GM12878 (cell line): Measurements from ENCODE around the gene EPB41L2. TPM values are rescaled to one million over a fixed set of nuclear protein-coding genes. Genes with fewer than 3 reads are reported as not detected.

Experiments
- ATAC-seq: fragments of 200-7000 bp; cut with Tn5 transposase; 3 replicates; pipeline ENCODE4 v1.9.1; 2020; ENCODE audit warnings: mild to moderate bottlenecking, moderate library complexity
- BruUV-seq: library from RNA; stranded (reverse); fragments of 400-500 nt; replicated peaks from 2 replicates; lab custom pipeline; 2021; lab: Mats Ljungman, UMichigan
- CTCF ChIA-PET: fragments of 300-600 bp; sonication (Branson Sonifier 250); formaldehyde crosslinking; extraction: SDS; loops from one replicate; lab custom pipeline; 2021; ENCODE audit warnings: inconsistent platforms; lab: Yijun Ruan, JAX
- POLR2A ChIA-PET: fragments of 350-600 bp; formaldehyde crosslinking; extraction: SDS; loops from one replicate; lab custom pipeline; 2021; ENCODE audit warnings: inconsistent platforms; lab: Charles Lee
- RAD21 ChIA-PET: fragments of 300-600 bp; sonication (Branson Sonifier 250); formaldehyde crosslinking; loops from one replicate; lab custom pipeline; 2023; ENCODE audit warnings: antibody characterized with exemption; ENCODE audit not compliant: unreplicated experiment; lab: Charles Lee
- SMC1A ChIA-PET: fragments of 300-600 bp; sonication (Branson Sonifier 250); formaldehyde crosslinking; loops from one replicate; lab custom pipeline; 2023; ENCODE audit not compliant: unreplicated experiment, uncharacterized antibody; lab: Charles Lee
- DNase-seq: peaks from one replicate; pipeline ENCODE4 v3.0.0-alpha.2; 2011; ENCODE audit warnings: low read depth, low spot score
- FAIRE-seq: peaks from 3 replicates; lab custom pipeline; 2011; peaks lifted over from hg19 to GRCh38; lab: Jason Lieb, UNC
- H2AFZ ChIP-seq: 2 replicates; pipeline ENCODE4 v1.6.0; 2011; ENCODE audit warnings: low read depth, low read length, control low read depth; ENCODE audit not compliant: control insufficient read depth
- H3K27ac ChIP-seq: 2 replicates; pipeline ENCODE4 v1.5.1; 2011; ENCODE audit warnings: control low read depth; ENCODE audit not compliant: control insufficient read depth, insufficient read depth
- H3K27me3 ChIP-seq, 2 experiments: replicated peaks in 1 of 2; 2 replicates each; pipeline versions ENCODE4 v1.6.0 to v1.6.1; 2011; ENCODE audit warnings: low read length in 1 of 2; ENCODE audit not compliant: control insufficient read depth in 2 of 2, insufficient read depth in 2 of 2
- H3K36me3 ChIP-seq, 2 experiments: 2 replicates each; pipeline ENCODE4 v1.5.1; 2011; ENCODE audit warnings: low read length in 1 of 2; ENCODE audit not compliant: control insufficient read depth in 2 of 2, insufficient read depth in 2 of 2
- H3K4me1 ChIP-seq: 2 replicates; pipeline ENCODE4 v1.6.1; 2011; ENCODE audit warnings: mild to moderate bottlenecking, low read length, moderate library complexity, mixed read lengths; ENCODE audit not compliant: control insufficient read depth, insufficient read depth
- H3K4me2 ChIP-seq: 2 replicates; pipeline ENCODE4 v1.6.0; 2011; ENCODE audit warnings: control low read depth; ENCODE audit not compliant: control insufficient read depth, insufficient read depth
- H3K4me3 ChIP-seq: fragments of 200-600 bp; sonication (generic); 2 replicates; pipeline ENCODE4 v1.5.1; 2016
- H3K79me2 ChIP-seq: 2 replicates; pipeline ENCODE4 v1.6.0; 2011; ENCODE audit warnings: low read length; ENCODE audit not compliant: control insufficient read depth, insufficient read depth
- H3K9ac ChIP-seq: 2 replicates; pipeline ENCODE4 v1.8.0; 2011; ENCODE audit warnings: low read length, control low read depth, mixed read lengths; ENCODE audit not compliant: control insufficient read depth, insufficient read depth
- H3K9me3 ChIP-seq: replicated peaks from 3 replicates; pipeline ENCODE4 v1.5.1; 2011; ENCODE audit warnings: mild to moderate bottlenecking, low read length; ENCODE audit not compliant: control insufficient read depth, insufficient read depth
- H4K20me1 ChIP-seq: 2 replicates; pipeline ENCODE4 v1.6.0; 2011; ENCODE audit not compliant: control insufficient read depth, insufficient read depth
- CBX5 ChIP-seq: sonication (generic); IDR thresholded peaks from 2 replicates; pipeline ENCODE4 v1.6.1; 2016; ENCODE audit warnings: low read depth, moderate library complexity, mild to moderate bottlenecking, inconsistent platforms
- CHD4 ChIP-seq: fragments of 200-600 bp; sonication (generic); IDR thresholded peaks from 2 replicates; pipeline ENCODE4 v1.6.1; 2016; ENCODE audit warnings: mild to moderate bottlenecking
- ELK1 ChIP-seq: IDR thresholded peaks from 2 replicates; pipeline ENCODE4 v1.6.1; 2012; ENCODE audit warnings: low read depth, low read length, improper control_type of control experiment
- EP300 ChIP-seq, 2 experiments: fragments of 150-350 bp in 1 of 2; IDR thresholded peaks; 2 replicates each; pipeline ENCODE4 v1.6.1; 2011 to 2012; ENCODE audit warnings: low read depth in 2 of 2, low read length in 2 of 2, borderline replicate concordance in 1 of 2, improper control_type of control experiment in 1 of 2, inconsistent platforms in 1 of 2; ENCODE audit not compliant: control insufficient read depth in 1 of 2
- FOXM1 ChIP-seq: IDR thresholded peaks from 2 replicates; pipeline ENCODE4 v1.6.1; 2012; ENCODE audit warnings: low read depth, mild to moderate bottlenecking, inconsistent platforms, low read length, moderate library complexity
- MTA3 ChIP-seq: IDR thresholded peaks from 2 replicates; pipeline ENCODE4 v1.6.1; 2012; ENCODE audit warnings: low read length, inconsistent platforms, borderline replicate concordance
- MYB ChIP-seq: fragments of 150-350 bp; IDR thresholded peaks from 2 replicates; pipeline ENCODE4 v1.6.1; 2014; ENCODE audit warnings: mild to moderate bottlenecking, low read depth, low read length, borderline replicate concordance
- MYC ChIP-seq: IDR thresholded peaks from 2 replicates; pipeline ENCODE4 v1.6.1; 2011; ENCODE audit warnings: mild to moderate bottlenecking, low read length, moderate library complexity, inconsistent platforms; ENCODE audit not compliant: insufficient read depth, insufficient replicate concordance, insufficient read length, severe bottlenecking
- NFIC ChIP-seq: IDR thresholded peaks from 2 replicates; pipeline ENCODE4 v1.6.1; 2012; ENCODE audit warnings: low read depth, mild to moderate bottlenecking, inconsistent platforms, low read length, moderate library complexity
- NFYB ChIP-seq: IDR thresholded peaks from 2 replicates; pipeline ENCODE4 v1.6.1; 2011; ENCODE audit warnings: low read depth, mild to moderate bottlenecking, low read length, improper control_type of control experiment, moderate library complexity; ENCODE audit not compliant: insufficient read depth
- PML ChIP-seq: IDR thresholded peaks from 2 replicates; pipeline ENCODE4 v1.6.1; 2012; ENCODE audit warnings: low read length, inconsistent platforms
- SP1 ChIP-seq: IDR thresholded peaks from one replicate; pipeline ENCODE4 v1.6.1; 2011; ENCODE audit warnings: low read depth, low read length
- STAT1 ChIP-seq: fragments of 450-650 bp; conservative IDR thresholded peaks from 2 replicates; pipeline ENCODE4 v1.6.1; 2014; ENCODE audit warnings: antibody characterized with exemption, mild to moderate bottlenecking
- TAF1 ChIP-seq: IDR thresholded peaks from 2 replicates; pipeline ENCODE4 v1.6.1; 2011; ENCODE audit warnings: mild to moderate bottlenecking, low read depth, low read length, borderline replicate concordance
- TCF7 ChIP-seq: IDR thresholded peaks from 2 replicates; pipeline ENCODE4 v1.6.1; 2014; ENCODE audit warnings: antibody characterized with exemption, borderline replicate concordance
- ZBTB40 ChIP-seq: fragments of 450-650 bp; IDR thresholded peaks from 2 replicates; pipeline ENCODE4 v1.6.1; 2016; ENCODE audit warnings: mild to moderate bottlenecking, moderate library complexity, borderline replicate concordance
- WGBS: methylation state at CpG from one replicate; pipeline ENCODE4 v1.1.6; 2016; ENCODE audit warnings: low lambda C conversion rate; ENCODE audit not compliant: insufficient replicate concordance, insufficient coverage; ENCODE audit errors: missing lambda C conversion rate; 5-methylcytosine and 5-hydroxymethylcytosine counted together
- in situ Hi-C: fragments of 300-500 bp; cut with MboI; formaldehyde crosslinking; loops from 9 replicates; pipeline ENCODE4 v1.14.3; 2018; ENCODE audit warnings: mixed read lengths
- intact Hi-C: fragments of 100-400 bp; cut with micrococcal nuclease; formaldehyde crosslinking; loops from one replicate; pipeline ENCODE4 v1.14.2; 2022; ENCODE audit not compliant: unreplicated experiment
- polyA plus RNA-seq, 11 experiments: library from polyadenylated mRNA; depleted of rRNA in 4 of 11; unstranded in 6 of 11; stranded (reverse) in 5 of 11; fragments of >200 nt; fragmentation: Nextera tagmentation in 4 of 11; fragmentation: Illumina TruSeq in 1 of 11; extraction: Ambion mirVana in 4 of 11; extraction: Trizol in 1 of 11; gene quantifications; 1 replicate in 1 of 11; 2 replicates in 10 of 11; pipeline versions ENCODE4 v1.2.1 to v1.2.3, GENCODE V29; 2011 to 2016; ENCODE audit warnings: inconsistent platforms in 2 of 11, missing spikeins in 2 of 11, low read depth in 1 of 11
- total RNA-seq, 4 experiments: library from RNA; depleted of rRNA in 3 of 4; stranded (reverse); fragments of >200 nt in 3 of 4; fragmentation: Illumina TruSeq in 1 of 4; extraction: Trizol in 1 of 4; gene quantifications; 2 replicates each; pipeline versions ENCODE4 v1.2.1 to v1.2.3, GENCODE V29; 2013 to 2021
- TF ChIP-seq, protein P1 (sequence below): IDR thresholded peaks from 2 replicates; pipeline ENCODE4 v1.6.1; 2011; ENCODE audit warnings: mild to moderate bottlenecking, low read depth, low read length, moderate library complexity; ENCODE audit not compliant: insufficient replicate concordance

EPB41L2 gene
- total and polyA plus RNA-seq, 10 of the 15 experiments (the other 5 are each of a cell fraction or from before 2014, with no cell fraction given), result 7.4 to 41.6 (median 19.0) TPM

DNA sequence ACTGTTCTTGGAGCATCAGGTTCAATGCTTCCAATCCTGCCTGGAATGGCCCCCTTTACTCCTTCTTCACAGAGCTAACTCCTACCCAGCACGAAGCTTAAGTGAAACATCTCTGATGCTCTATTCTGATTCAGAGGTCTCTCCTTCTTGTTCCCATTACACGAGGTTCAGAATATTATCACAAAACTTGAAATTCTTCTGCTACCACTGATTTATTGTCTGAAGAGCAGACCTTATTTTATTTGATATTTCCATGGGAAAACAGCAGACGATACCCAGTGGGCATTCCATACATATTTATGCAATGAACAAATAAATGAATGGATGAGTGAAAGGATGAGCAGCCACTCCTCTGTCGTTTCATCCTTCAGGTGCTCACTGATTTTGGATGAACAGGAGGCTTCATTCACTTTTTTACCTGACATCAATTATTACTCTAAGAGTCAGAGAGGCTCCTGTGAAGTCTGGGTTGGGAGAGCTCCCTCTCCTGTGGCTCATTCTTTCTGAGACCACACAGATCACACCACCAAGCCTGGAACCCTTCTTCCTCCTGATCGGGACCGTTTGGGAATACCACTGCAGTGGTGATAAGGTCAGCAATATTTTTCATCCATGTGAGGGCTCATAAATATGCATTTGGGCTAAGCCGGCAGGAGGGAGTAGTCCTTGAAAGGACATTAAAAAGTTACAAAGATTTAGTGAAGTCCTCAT, 210.0 kb downstream of the EPB41L2 start:
- DNase-seq (no peak), FAIRE-seq (no peak), ATAC-seq (no peak)
- ChIA-PET CTCF (interaction anchor here (1.7 to 5.1 kb wide), 2 partner anchors 10 to 19 kb away, joined by 5 to 32 read pairs; no protein-coding TSS in a partner anchor), SMC1A (interaction anchor here (1.2 to 2.4 kb wide), 2 partner anchors 33 to 539 kb away, joined by 3 to 5 read pairs; no protein-coding TSS in a partner anchor), RAD21 (no interaction called here), POLR2A (no interaction called here)
- no peaks in the 10 kb centered on the region for H3K79me2 ChIP-seq
- no peak overlapping the region for H3K27ac ChIP-seq
- no peaks in the 10 kb centered on the region for H3K4me1 ChIP-seq
- no peak overlapping the region for H2AFZ ChIP-seq
- no peak overlapping the region for H3K9ac ChIP-seq
- no peak overlapping the region for H3K4me3 ChIP-seq
- H3K9me3 ChIP-seq, result no peaks in the 10 kb centered on the region
- H3K4me2 ChIP-seq, result no peak overlapping the region
- in situ Hi-C loops, result no loop called here
- TF ChIP-seq CHD4 (no peak), FOXM1 (no peak), TAF1 (no peak), ELK1 (no peak), MTA3 (no peak), MYB (no peak), EP300 (IDR thresholded peaks at IDR 0.05; ENCODE audit: borderline replicate concordance in 1 of 2, control insufficient read depth in 1 of 2, low read depth in 2 of 2, low read length in 2 of 2) (no peak), STAT1 (no peak), PML (no peak), CBX5 (no peak), ZBTB40 (no peak), NFIC (no peak), MYC (no peak), SP1 (no peak), NFYB (no peak), TCF7 (no peak)
- TF ChIP-seq, protein P1, sequence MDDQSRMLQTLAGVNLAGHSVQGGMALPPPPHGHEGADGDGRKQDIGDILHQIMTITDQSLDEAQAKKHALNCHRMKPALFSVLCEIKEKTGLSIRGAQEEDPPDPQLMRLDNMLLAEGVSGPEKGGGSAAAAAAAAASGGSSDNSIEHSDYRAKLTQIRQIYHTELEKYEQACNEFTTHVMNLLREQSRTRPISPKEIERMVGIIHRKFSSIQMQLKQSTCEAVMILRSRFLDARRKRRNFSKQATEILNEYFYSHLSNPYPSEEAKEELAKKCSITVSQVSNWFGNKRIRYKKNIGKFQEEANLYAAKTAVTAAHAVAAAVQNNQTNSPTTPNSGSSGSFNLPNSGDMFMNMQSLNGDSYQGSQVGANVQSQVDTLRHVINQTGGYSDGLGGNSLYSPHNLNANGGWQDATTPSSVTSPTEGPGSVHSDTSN, result no peak
- H3K36me3 ChIP-seq, result no peaks in the 10 kb centered on the region
- WGBS, result 93% methylated on average over 7 of the region's 7 CpGs
- no peaks in the 10 kb centered on the region for H4K20me1 ChIP-seq
- H3K27me3 ChIP-seq, result no peaks in the 10 kb centered on the region
- intact Hi-C loops, result no loop called here
- BruUV-seq, result no TSS peak
